ENCODE measurements around the gene NPW. TPM values are rescaled to one million over a fixed set of nuclear protein-coding genes. Genes with fewer than 3 reads are reported as not detected.

Gene NPW
- total RNA-seq, 1 donor, result not detected

DNA sequence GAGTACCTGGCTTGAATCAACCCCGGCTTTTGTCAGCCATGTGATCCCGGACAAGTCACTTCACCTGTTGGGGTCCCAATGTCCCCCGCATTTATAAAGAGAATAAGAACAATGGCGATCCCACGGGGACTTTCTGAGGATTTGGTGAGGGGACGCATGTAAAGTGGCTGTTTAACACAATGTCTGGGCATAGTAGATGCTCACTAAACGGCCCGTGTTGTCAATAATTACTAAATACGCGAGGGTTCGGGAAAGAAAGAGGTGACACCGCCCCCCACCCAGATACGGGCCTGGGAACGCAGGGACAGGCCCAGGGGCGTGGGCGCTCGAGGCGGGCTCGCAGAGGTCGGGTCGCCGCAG lies 28.0 kb upstream of the NPW start:
- DNase-seq (ENCODE audit: insufficient read length, low spot score, missing footprints), result no peak
- no peaks in the 10 kb centered on the region for H3K9me3 ChIP-seq (ENCODE audit: low read depth, low read length)
- TF ChIP-seq, protein P1, sequence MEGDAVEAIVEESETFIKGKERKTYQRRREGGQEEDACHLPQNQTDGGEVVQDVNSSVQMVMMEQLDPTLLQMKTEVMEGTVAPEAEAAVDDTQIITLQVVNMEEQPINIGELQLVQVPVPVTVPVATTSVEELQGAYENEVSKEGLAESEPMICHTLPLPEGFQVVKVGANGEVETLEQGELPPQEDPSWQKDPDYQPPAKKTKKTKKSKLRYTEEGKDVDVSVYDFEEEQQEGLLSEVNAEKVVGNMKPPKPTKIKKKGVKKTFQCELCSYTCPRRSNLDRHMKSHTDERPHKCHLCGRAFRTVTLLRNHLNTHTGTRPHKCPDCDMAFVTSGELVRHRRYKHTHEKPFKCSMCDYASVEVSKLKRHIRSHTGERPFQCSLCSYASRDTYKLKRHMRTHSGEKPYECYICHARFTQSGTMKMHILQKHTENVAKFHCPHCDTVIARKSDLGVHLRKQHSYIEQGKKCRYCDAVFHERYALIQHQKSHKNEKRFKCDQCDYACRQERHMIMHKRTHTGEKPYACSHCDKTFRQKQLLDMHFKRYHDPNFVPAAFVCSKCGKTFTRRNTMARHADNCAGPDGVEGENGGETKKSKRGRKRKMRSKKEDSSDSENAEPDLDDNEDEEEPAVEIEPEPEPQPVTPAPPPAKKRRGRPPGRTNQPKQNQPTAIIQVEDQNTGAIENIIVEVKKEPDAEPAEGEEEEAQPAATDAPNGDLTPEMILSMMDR (IDR thresholded peaks at IDR 0.05; ENCODE audit: extremely low read depth, low read depth, low read length), result no peak
- H3K27ac ChIP-seq (ENCODE audit: low read depth, low read length), result no peak overlapping the region
- no peaks in the 10 kb centered on the region for H3K79me2 ChIP-seq (ENCODE audit: insufficient read depth, low read length)
- H4K20me1 ChIP-seq (ENCODE audit: insufficient read depth, low read length), result no peaks in the 10 kb centered on the region
- peak overlapping the region; percentile 57 for H2AFZ ChIP-seq (ENCODE audit: low read length)
- peaks cover 29% of the 10 kb centered on the region for H3K27me3 ChIP-seq (ENCODE audit: insufficient read depth, low read length)
- peak overlapping the region; percentile 67 for H3K4me2 ChIP-seq (ENCODE audit: insufficient read depth, low read length)
- H3K36me3 ChIP-seq (ENCODE audit: insufficient read depth, low read length), result peaks cover 4% of the 10 kb centered on the region
- no peaks in the 10 kb centered on the region for H3K4me1 ChIP-seq (ENCODE audit: insufficient read depth, low read length)
- peak overlapping the region; percentile 47 for H3K4me3 ChIP-seq (ENCODE audit: insufficient read depth, low read length)

DNA sequence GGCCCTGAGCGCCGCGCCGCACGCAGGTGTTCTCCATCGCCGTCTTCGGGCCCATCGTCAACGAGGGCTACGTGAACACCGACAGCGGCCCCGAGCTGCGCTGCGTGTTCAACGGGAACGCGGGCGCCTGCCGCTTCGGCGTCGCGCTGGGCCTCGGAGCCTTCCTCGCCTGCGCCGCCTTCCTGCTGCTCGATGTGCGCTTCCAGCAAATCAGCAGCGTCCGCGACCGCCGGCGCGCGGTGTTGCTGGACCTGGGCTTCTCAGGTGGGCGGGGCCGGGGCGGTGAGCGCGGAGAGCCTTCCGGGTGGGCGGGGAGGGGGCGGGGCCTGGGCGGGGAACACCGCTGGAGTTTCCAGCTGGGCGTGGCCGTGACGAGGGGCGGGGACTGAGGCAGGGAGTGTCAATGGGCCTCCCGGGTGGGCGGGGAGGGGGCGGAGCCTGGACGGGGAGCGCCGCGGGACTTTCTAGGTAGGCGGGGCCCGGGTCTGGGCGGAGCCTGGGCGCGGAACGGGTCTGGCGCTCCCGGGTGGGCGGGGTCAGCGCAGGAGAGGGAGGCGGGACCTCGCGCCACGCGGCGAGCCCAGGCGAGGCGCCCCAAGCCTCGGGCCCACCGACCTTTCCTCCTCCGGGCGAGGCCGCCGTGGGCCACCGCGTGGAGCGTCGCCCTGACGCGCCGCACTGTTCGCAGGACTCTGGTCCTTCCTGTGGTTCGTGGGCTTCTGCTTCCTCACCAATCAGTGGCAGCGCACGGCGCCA lies 27.5 kb upstream of the NPW start:
- peak overlapping the region; percentile 67 for H3K4me2 ChIP-seq (ENCODE audit: insufficient read depth, low read length)
- H3K4me3 ChIP-seq (ENCODE audit: insufficient read depth, low read length), result peak overlapping the region; percentile 47
- H3K27ac ChIP-seq (ENCODE audit: low read depth, low read length), result no peak overlapping the region
- no peaks in the 10 kb centered on the region for H3K79me2 ChIP-seq (ENCODE audit: insufficient read depth, low read length)
- peak; percentile 100 for DNase-seq (ENCODE audit: insufficient read length, low spot score, missing footprints)
- peak overlapping the region; percentile 57 for H2AFZ ChIP-seq (ENCODE audit: low read length)
- no peaks in the 10 kb centered on the region for H3K9me3 ChIP-seq (ENCODE audit: low read depth, low read length)
- TF ChIP-seq, protein P1 (IDR thresholded peaks at IDR 0.05; ENCODE audit: extremely low read depth, low read depth, low read length), result no peak
- peaks cover 29% of the 10 kb centered on the region for H3K27me3 ChIP-seq (ENCODE audit: insufficient read depth, low read length)
- no peaks in the 10 kb centered on the region for H3K4me1 ChIP-seq (ENCODE audit: insufficient read depth, low read length)
- H3K36me3 ChIP-seq (ENCODE audit: insufficient read depth, low read length), result peaks cover 5% of the 10 kb centered on the region
- no peaks in the 10 kb centered on the region for H4K20me1 ChIP-seq (ENCODE audit: insufficient read depth, low read length)

GRCh38 chr16:1992704-1993317 lies 26.8 kb upstream of the NPW start:
- Histone ChIP-seq H4K20me1 (ENCODE audit: insufficient read depth, low read length) (no peaks in the 10 kb centered on the region), H3K36me3 (ENCODE audit: insufficient read depth, low read length) (peaks cover 9% of the 10 kb centered on the region), H2AFZ (ENCODE audit: low read length) (peak overlapping the region; percentile 51), H3K79me2 (ENCODE audit: insufficient read depth, low read length) (no peaks in the 10 kb centered on the region), H3K27me3 (ENCODE audit: insufficient read depth, low read length) (peaks cover 29% of the 10 kb centered on the region), H3K4me2 (ENCODE audit: insufficient read depth, low read length) (peak overlapping the region; percentile 28), H3K4me1 (ENCODE audit: insufficient read depth, low read length) (no peaks in the 10 kb centered on the region), H3K27ac (ENCODE audit: low read depth, low read length) (no peak overlapping the region), H3K9me3 (ENCODE audit: low read depth, low read length) (no peaks in the 10 kb centered on the region), H3K4me3 (ENCODE audit: insufficient read depth, low read length) (no peak overlapping the region)
- TF ChIP-seq, protein P1 (IDR thresholded peaks at IDR 0.05; ENCODE audit: extremely low read depth, low read depth, low read length), result no peak
- DNase-seq (ENCODE audit: insufficient read length, low spot score, missing footprints), result no peak

DNA sequence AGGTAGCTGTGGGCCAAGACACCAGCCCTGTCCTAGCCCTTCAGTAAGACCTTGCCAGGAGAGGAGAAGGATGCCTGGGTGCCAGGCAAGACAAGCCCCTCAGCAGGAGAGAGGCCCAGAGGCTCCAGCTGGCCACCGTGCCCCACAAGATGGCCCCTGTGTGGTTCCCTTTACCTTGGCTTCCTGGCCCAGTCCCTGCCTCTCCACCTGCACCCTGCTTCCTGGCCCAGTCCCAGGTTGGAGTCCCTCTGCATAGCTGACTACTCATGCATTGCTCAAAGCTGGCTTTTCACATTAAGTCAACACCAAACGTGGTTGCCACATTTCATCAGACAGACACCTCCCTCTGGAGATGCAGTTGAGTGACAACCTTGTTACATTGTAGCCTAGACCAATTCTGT lies 25.9 kb upstream of the NPW start:
- no peak overlapping the region for H3K4me2 ChIP-seq (ENCODE audit: insufficient read depth, low read length)
- H3K36me3 ChIP-seq (ENCODE audit: insufficient read depth, low read length), result peaks cover 11% of the 10 kb centered on the region
- H3K27ac ChIP-seq (ENCODE audit: low read depth, low read length), result no peak overlapping the region
- H2AFZ ChIP-seq (ENCODE audit: low read length), result no peak overlapping the region
- no peaks in the 10 kb centered on the region for H4K20me1 ChIP-seq (ENCODE audit: insufficient read depth, low read length)
- TF ChIP-seq, protein P1 (IDR thresholded peaks at IDR 0.05; ENCODE audit: extremely low read depth, low read depth, low read length), result no peak
- no peaks in the 10 kb centered on the region for H3K79me2 ChIP-seq (ENCODE audit: insufficient read depth, low read length)
- peaks cover 26% of the 10 kb centered on the region for H3K27me3 ChIP-seq (ENCODE audit: insufficient read depth, low read length)
- H3K4me1 ChIP-seq (ENCODE audit: insufficient read depth, low read length), result no peaks in the 10 kb centered on the region
- DNase-seq (ENCODE audit: insufficient read length, low spot score, missing footprints), result no peak
- H3K4me3 ChIP-seq (ENCODE audit: insufficient read depth, low read length), result no peak overlapping the region
- H3K9me3 ChIP-seq (ENCODE audit: low read depth, low read length), result no peaks in the 10 kb centered on the region
